ENCODE measurements around the gene DUSP9. TPM values are rescaled to one million over a fixed set of nuclear protein-coding genes. Genes with fewer than 3 reads are reported as not detected.
"Not testable (repeated sequence)": the region's sequence is repeated elsewhere in the genome, so short reads cannot be mapped to it uniquely, and the experiment has no call there.

The DUSP9 gene
- total RNA-seq, 1 donor from 2014 or later, result not detected

GRCh38 chrX:153688506-153688905, 41.5 kb downstream of the DUSP9 start:
- no peak for DNase-seq (ENCODE audit: low spot score in 2 of 2)
- peak overlapping the region in 1 of 2 donors; percentile 50 for H3K27ac ChIP-seq

DNA sequence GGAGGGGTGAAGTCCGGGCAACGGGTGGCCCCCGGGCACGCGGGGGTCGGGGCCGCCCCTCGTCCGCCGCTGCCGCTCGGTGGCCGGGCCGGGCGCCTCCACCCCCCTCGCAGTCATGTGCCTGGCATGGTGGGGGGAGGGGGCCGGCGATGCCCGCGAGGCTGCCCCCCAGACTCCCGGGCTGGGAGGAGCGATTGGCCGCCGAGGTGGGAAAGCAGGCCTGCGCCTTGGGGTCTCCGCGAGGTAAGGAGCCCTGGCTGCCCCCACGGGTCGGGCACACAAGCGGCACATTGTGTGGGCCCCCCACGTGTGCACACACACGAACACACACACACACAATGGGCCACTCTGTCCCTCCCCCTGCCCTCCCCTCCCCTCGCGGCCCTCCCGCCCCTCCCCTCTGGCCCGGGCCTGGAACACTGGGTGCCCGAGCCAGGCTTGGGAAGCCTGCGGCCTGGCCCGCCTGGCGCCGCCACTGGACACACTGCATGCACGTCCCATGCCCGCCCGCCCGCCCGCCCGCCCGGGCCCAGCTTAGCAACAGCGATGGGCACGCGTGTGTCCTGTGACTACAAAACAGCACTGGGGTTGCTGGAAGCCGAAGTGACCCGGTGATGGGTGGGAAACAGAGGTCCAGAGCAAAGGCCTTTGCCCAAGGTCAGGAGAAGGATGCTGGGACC, 42.0 kb downstream of the DUSP9 start:
- peak overlapping the region in 1 of 2 donors; percentile 50 for H3K27ac ChIP-seq
- H3K4me3 ChIP-seq, result peak overlapping the region; percentile 53 to 69
- H3K36me3 ChIP-seq, result no peaks in the 10 kb centered on the region
- no peaks in the 10 kb centered on the region for H3K9me3 ChIP-seq
- TF ChIP-seq, protein P1, sequence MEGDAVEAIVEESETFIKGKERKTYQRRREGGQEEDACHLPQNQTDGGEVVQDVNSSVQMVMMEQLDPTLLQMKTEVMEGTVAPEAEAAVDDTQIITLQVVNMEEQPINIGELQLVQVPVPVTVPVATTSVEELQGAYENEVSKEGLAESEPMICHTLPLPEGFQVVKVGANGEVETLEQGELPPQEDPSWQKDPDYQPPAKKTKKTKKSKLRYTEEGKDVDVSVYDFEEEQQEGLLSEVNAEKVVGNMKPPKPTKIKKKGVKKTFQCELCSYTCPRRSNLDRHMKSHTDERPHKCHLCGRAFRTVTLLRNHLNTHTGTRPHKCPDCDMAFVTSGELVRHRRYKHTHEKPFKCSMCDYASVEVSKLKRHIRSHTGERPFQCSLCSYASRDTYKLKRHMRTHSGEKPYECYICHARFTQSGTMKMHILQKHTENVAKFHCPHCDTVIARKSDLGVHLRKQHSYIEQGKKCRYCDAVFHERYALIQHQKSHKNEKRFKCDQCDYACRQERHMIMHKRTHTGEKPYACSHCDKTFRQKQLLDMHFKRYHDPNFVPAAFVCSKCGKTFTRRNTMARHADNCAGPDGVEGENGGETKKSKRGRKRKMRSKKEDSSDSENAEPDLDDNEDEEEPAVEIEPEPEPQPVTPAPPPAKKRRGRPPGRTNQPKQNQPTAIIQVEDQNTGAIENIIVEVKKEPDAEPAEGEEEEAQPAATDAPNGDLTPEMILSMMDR (IDR thresholded peaks at IDR 0.05), result peak in 1 of 3 experiments; percentile 10
- H3K27me3 ChIP-seq, result no peaks in the 10 kb centered on the region
- H3K4me1 ChIP-seq, result no peaks in the 10 kb centered on the region
- no peak for DNase-seq (ENCODE audit: low spot score in 2 of 2)
- intact Hi-C loops (cut with DNase I), result loop anchor here (5.0 kb wide), 2 partner anchors 33 to 92 kb away; partner anchors contain the start of genes ABCD1, BCAP31 and CCNQ

More at GRCh38 chrX:153688506-153688905, 41.5 kb downstream of the DUSP9 start:
- Histone ChIP-seq H3K9me3 (no peaks in the 10 kb centered on the region), H3K27me3 (no peaks in the 10 kb centered on the region), H3K4me1 (no peaks in the 10 kb centered on the region), H3K4me3 (peak overlapping the region; percentile 53 to 69), H3K36me3 (no peaks in the 10 kb centered on the region)
- intact Hi-C loops (cut with DNase I), result loop anchor here (5.0 kb wide), 2 partner anchors 34 to 91 kb away; partner anchors contain the start of genes ABCD1, BCAP31 and CCNQ
- TF ChIP-seq, protein P1 (IDR thresholded peaks at IDR 0.05), result no peak

DNA sequence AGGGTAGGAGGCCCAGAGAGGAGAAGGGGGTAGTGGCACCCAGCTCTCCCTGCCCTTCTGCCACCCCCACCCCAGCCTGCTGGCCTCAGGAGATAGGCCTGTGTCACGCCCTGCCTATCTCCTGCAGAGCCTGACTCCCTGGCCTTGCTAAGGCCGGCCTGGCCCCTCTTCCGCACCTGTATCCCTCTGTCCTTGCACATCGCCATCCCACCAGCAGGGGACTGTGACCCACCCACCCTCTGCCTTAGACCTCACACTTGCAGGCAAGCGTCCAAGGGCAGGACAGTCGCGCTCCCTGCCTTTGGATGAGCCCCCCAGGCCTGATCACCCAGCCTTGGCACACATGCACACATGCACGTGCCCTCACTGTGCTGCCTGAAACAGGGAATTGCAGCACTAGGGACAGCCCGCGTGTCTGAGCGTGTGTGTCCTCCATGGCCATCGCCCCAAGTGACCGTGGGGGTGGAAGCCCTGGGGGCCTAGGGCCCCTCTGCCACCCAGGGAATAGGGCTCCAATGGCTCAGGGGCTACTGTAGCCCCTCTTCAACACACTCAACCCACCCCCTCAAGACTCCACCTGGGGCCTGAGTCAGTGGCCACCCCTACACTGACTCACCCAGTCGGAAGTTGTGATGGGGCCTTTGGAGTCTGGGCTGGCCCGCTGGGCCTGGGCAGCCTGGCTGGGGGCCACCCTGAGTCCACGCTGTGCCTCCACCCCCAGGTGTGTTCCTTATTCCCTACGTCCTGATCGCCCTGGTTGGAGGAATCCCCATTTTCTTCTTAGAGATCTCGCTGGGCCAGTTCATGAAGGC, 42.9 kb downstream of the DUSP9 start:
- no peak for DNase-seq (ENCODE audit: low spot score in 2 of 2)
- intact Hi-C loops (cut with DNase I), result loop anchor here (5.0 kb wide), 2 partner anchors 32 to 93 kb away; partner anchors contain the start of genes ABCD1, BCAP31 and CCNQ
- TF ChIP-seq, protein P1 (IDR thresholded peaks at IDR 0.05), result no peak
- H3K27me3 ChIP-seq, result no peaks in the 10 kb centered on the region
- peak overlapping the region in 1 of 2 donors; percentile 27 for H3K27ac ChIP-seq
- H3K36me3 ChIP-seq, result no peaks in the 10 kb centered on the region
- peak overlapping the region; percentile 53 to 69 for H3K4me3 ChIP-seq
- no peaks in the 10 kb centered on the region for H3K9me3 ChIP-seq
- H3K4me1 ChIP-seq, result no peaks in the 10 kb centered on the region

DNA sequence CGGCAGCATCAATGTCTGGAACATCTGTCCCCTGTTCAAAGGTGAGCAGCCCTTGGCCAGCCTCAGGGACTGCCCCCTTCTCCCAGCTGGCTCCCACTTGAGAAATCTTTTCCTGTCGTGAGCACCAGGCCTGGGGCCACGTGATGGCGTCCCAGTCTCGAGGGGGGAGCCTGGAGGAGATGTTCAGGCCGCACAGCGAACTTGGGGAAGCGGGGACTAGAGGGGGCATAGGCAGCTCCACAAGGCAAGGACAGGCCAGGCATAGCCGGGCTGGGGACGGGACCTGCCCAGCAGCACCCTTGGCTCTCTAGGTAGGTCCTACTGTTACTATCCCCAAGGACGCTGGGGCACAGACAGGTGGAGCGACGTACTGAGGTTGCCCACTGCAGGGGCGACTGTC, 43.5 kb downstream of the DUSP9 start:
- H3K9me3 ChIP-seq, result no peaks in the 10 kb centered on the region
- H3K27ac ChIP-seq, result no peak overlapping the region
- H3K27me3 ChIP-seq, result no peaks in the 10 kb centered on the region
- no peak overlapping the region for H3K4me3 ChIP-seq
- intact Hi-C loops (cut with DNase I), result no loop called here
- TF ChIP-seq, protein P1 (IDR thresholded peaks at IDR 0.05), result no peak
- no peak for DNase-seq (ENCODE audit: low spot score in 2 of 2)
- no peaks in the 10 kb centered on the region for H3K36me3 ChIP-seq
- no peaks in the 10 kb centered on the region for H3K4me1 ChIP-seq

DNA sequence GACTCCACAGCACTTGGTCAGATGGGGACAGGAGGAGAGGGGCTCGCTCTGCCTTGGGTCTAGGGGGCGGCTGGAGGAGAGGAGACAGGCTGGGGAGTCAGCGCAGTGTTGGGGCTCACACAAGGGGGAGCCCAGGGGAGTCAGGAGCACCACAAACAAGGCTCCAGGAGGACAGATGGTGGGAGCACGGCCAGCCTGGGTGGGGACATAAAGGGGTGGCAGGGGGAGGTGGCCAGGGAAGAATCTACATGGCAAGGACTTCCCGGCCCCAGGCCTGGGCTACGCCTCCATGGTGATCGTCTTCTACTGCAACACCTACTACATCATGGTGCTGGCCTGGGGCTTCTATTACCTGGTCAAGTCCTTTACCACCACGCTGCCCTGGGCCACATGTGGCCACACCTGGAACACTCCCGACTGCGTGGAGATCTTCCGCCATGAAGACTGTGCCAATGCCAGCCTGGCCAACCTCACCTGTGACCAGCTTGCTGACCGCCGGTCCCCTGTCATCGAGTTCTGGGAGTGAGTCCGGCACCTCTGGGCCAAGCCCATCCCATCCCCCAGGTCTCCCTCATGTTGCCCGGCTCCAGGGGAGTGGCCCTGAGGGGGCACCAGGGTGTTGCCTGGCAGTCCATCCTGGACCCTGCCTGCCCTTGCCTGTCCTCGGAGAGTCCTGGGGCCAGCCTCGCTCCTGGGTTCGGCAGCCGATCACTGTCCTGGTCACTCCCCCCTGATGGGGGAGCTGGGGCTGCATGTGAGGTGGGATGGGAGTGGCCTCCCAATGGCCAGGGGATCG, 44.2 kb downstream of the DUSP9 start:
- H3K27me3 ChIP-seq; H3K4me1 ChIP-seq; H3K36me3 ChIP-seq; H3K27ac ChIP-seq; H3K4me3 ChIP-seq; intact Hi-C loops (cut with DNase I); H3K9me3 ChIP-seq; DNase-seq (ENCODE audit: low spot score in 2 of 2): not testable (repeated sequence)

Measured in ascending aorta (tissue), 2 donors.